Activated T-cell treated with anti-CD3 and anti-CD28 coated beads, Interleukin-2, amount 50 U/mL, for 24 hours (primary cell): ENCODE measurements around the gene DEFB119.
"Not testable (repeated sequence)": the region's sequence is repeated elsewhere in the genome, so short reads cannot be mapped to it uniquely, and the experiment has no call there.

ENCODE experiments used
- DNase-seq: peaks from one replicate; pipeline ENCODE4 v3.0.0-alpha.2; 2020
- H3K27ac Mint-ChIP-seq: 2 replicates; pipeline ENCODE4 v1.8.0; 2020; ENCODE audit warnings: mild to moderate bottlenecking, mixed read lengths
- H3K27me3 Mint-ChIP-seq: 2 replicates; pipeline ENCODE4 v1.8.0; 2020; ENCODE audit warnings: mixed read lengths
- H3K36me3 Mint-ChIP-seq: 2 replicates; pipeline ENCODE4 v1.8.0; 2020; ENCODE audit warnings: low read depth, mixed read lengths
- H3K4me1 Mint-ChIP-seq: 2 replicates; pipeline ENCODE4 v1.8.0; 2020; ENCODE audit warnings: low read depth, mixed read lengths
- H3K4me3 Mint-ChIP-seq: 2 replicates; pipeline ENCODE4 v1.8.0; 2020; ENCODE audit warnings: mild to moderate bottlenecking, moderate library complexity, mixed read lengths
- H3K9me3 Mint-ChIP-seq: 2 replicates; pipeline ENCODE4 v1.8.0; 2020; ENCODE audit warnings: mixed read lengths

DEFB119 gene

GRCh38 chr20:31390490-31390889 lies at the start of gene DEFB119:
Gene DEFB119 (minus strand): TSS chr20:31390590. CDS start chr20:31390483, 107 bp downstream.
- no peaks in the 10 kb centered on the region for H3K9me3 Mint-ChIP-seq
- H3K36me3 Mint-ChIP-seq: no peaks in the 10 kb centered on the region
- no peak within 1 kb of the TSS for H3K27ac Mint-ChIP-seq
- no peaks in the 10 kb centered on the region for H3K4me1 Mint-ChIP-seq
- H3K27me3 Mint-ChIP-seq: peaks cover 26% of the 10 kb centered on the region
- H3K4me3 Mint-ChIP-seq: no peak within 1 kb of the TSS
- no peak for DNase-seq

- Mint-ChIP-seq H3K4me1 (no peaks in the 10 kb centered on the region), H3K9me3 (no peaks in the 10 kb centered on the region), H3K36me3 (no peaks in the 10 kb centered on the region), H3K4me3 (no peak overlapping the region), H3K27me3 (peaks cover 26% of the 10 kb centered on the region), H3K27ac (no peak overlapping the region)
- no peak for DNase-seq
Measured at GRCh38 chr20:31430568-31431115, 40.3 kb upstream of the DEFB119 start.

- H3K27me3 Mint-ChIP-seq: peaks cover 19% of the 10 kb centered on the region
Measured at GRCh38 chr20:31427576-31427975, 37.2 kb upstream of the DEFB119 start.

GRCh38 chr20:31426891-31427551 lies 36.6 kb upstream of the DEFB119 start:
- H3K27me3 Mint-ChIP-seq: peaks cover 17% of the 10 kb centered on the region
- H3K36me3 Mint-ChIP-seq, H3K9me3 Mint-ChIP-seq, H3K4me3 Mint-ChIP-seq, H3K4me1 Mint-ChIP-seq, DNase-seq, H3K27ac Mint-ChIP-seq: not testable (repeated sequence)

More at GRCh38 chr20:31427576-31427975, 37.2 kb upstream of the DEFB119 start:
- H3K4me1 Mint-ChIP-seq, H3K27ac Mint-ChIP-seq, H3K36me3 Mint-ChIP-seq, H3K4me3 Mint-ChIP-seq, DNase-seq, H3K9me3 Mint-ChIP-seq: not testable (repeated sequence)

- H3K4me3 Mint-ChIP-seq: no peak overlapping the region
- DNase-seq: no peak
- no peak overlapping the region for H3K27ac Mint-ChIP-seq
- H3K9me3 Mint-ChIP-seq: no peaks in the 10 kb centered on the region
- no peaks in the 10 kb centered on the region for H3K36me3 Mint-ChIP-seq
- H3K4me1 Mint-ChIP-seq: no peaks in the 10 kb centered on the region
- H3K27me3 Mint-ChIP-seq: peaks cover 11% of the 10 kb centered on the region
Measured at GRCh38 chr20:31425797-31426196, 35.4 kb upstream of the DEFB119 start.

- H3K27me3 Mint-ChIP-seq: peaks cover 8% of the 10 kb centered on the region
- H3K4me3 Mint-ChIP-seq: no peak overlapping the region
Measured at GRCh38 chr20:31418307-31418706, 27.9 kb upstream of the DEFB119 start.

GRCh38 chr20:31415653-31416052 lies 25.3 kb upstream of the DEFB119 start:
- Mint-ChIP-seq H3K4me1 (no peaks in the 10 kb centered on the region), H3K9me3 (no peaks in the 10 kb centered on the region), H3K4me3 (no peak overlapping the region), H3K27me3 (peaks cover 8% of the 10 kb centered on the region), H3K36me3 (no peaks in the 10 kb centered on the region), H3K27ac (no peak overlapping the region)
- no peak for DNase-seq

More at GRCh38 chr20:31418307-31418706, 27.9 kb upstream of the DEFB119 start:
- no peaks in the 10 kb centered on the region for H3K9me3 Mint-ChIP-seq
- no peak for DNase-seq
- H3K36me3 Mint-ChIP-seq: no peaks in the 10 kb centered on the region
- no peak overlapping the region for H3K27ac Mint-ChIP-seq
- H3K4me1 Mint-ChIP-seq: no peaks in the 10 kb centered on the region

GRCh38 chr20:31414381-31414780 lies 24.0 kb upstream of the DEFB119 start:
- no peaks in the 10 kb centered on the region for H3K36me3 Mint-ChIP-seq
- peaks cover 5% of the 10 kb centered on the region for H3K27me3 Mint-ChIP-seq
- no peak for DNase-seq
- H3K4me1 Mint-ChIP-seq: no peaks in the 10 kb centered on the region
- no peak overlapping the region for H3K4me3 Mint-ChIP-seq
- no peak overlapping the region for H3K27ac Mint-ChIP-seq
- no peaks in the 10 kb centered on the region for H3K9me3 Mint-ChIP-seq

GRCh38 chr20:31410011-31410410 lies 19.6 kb upstream of the DEFB119 start:
- DNase-seq: no peak
- Mint-ChIP-seq H3K27ac (no peak overlapping the region), H3K27me3 (peaks cover 4% of the 10 kb centered on the region), H3K9me3 (no peaks in the 10 kb centered on the region), H3K4me1 (no peaks in the 10 kb centered on the region), H3K36me3 (no peaks in the 10 kb centered on the region), H3K4me3 (no peak overlapping the region)

- H3K36me3 Mint-ChIP-seq: no peaks in the 10 kb centered on the region
- H3K4me1 Mint-ChIP-seq: no peaks in the 10 kb centered on the region
- no peak within 1 kb of the TSS for H3K27ac Mint-ChIP-seq
- H3K4me3 Mint-ChIP-seq: no peak within 1 kb of the TSS
- no peaks in the 10 kb centered on the region for H3K9me3 Mint-ChIP-seq
- DNase-seq: no peak
- peaks cover 4% of the 10 kb centered on the region for H3K27me3 Mint-ChIP-seq
Measured at GRCh38 chr20:31406115-31406514, 15.7 kb upstream of the DEFB119 start, which contains the start of gene DEFB121. Gene DEFB121 (minus strand): TSS chr20:31406215. CDS start chr20:31406152, 63 bp downstream.

GRCh38 chr20:31403886-31404285 lies 13.5 kb upstream of the DEFB119 start:
- Mint-ChIP-seq H3K4me3 (no peak overlapping the region), H3K4me1 (no peaks in the 10 kb centered on the region), H3K27me3 (peaks cover 4% of the 10 kb centered on the region), H3K36me3 (no peaks in the 10 kb centered on the region), H3K9me3 (no peaks in the 10 kb centered on the region), H3K27ac (no peak overlapping the region)
- DNase-seq: no peak

GRCh38 chr20:31394900-31395299 lies 4.5 kb upstream of the DEFB119 start:
- Mint-ChIP-seq H3K4me3 (no peak overlapping the region), H3K4me1 (no peaks in the 10 kb centered on the region), H3K27me3 (peaks cover 11% of the 10 kb centered on the region), H3K36me3 (no peaks in the 10 kb centered on the region), H3K27ac (no peak overlapping the region), H3K9me3 (no peaks in the 10 kb centered on the region)
- no peak for DNase-seq

- Mint-ChIP-seq H3K4me3 (no peak overlapping the region), H3K27ac (no peak overlapping the region), H3K4me1 (no peaks in the 10 kb centered on the region), H3K27me3 (peaks cover 27% of the 10 kb centered on the region), H3K36me3 (no peaks in the 10 kb centered on the region), H3K9me3 (no peaks in the 10 kb centered on the region)
- no peak for DNase-seq
Measured at GRCh38 chr20:31392836-31393235, 2.4 kb upstream of the DEFB119 start.

- Mint-ChIP-seq H3K27me3 (no peaks in the 10 kb centered on the region), H3K9me3 (peaks cover 2% of the 10 kb centered on the region), H3K36me3 (no peaks in the 10 kb centered on the region)
Measured at GRCh38 chr20:31374346-31374745, 16.0 kb downstream of the DEFB119 start.

GRCh38 chr20:31368301-31368700 lies 22.1 kb downstream of the DEFB119 start, which contains the start of gene DEFB118:
Gene DEFB118 (plus strand): TSS chr20:31368601. CDS start chr20:31368651, 50 bp downstream.
- Mint-ChIP-seq H3K4me3 (no peak within 1 kb of the TSS), H3K9me3 (peaks cover 5% of the 10 kb centered on the region), H3K27me3 (no peaks in the 10 kb centered on the region), H3K36me3 (no peaks in the 10 kb centered on the region), H3K4me1 (no peaks in the 10 kb centered on the region), H3K27ac (no peak within 1 kb of the TSS)
- no peak for DNase-seq

More at GRCh38 chr20:31374346-31374745, 16.0 kb downstream of the DEFB119 start:
- no peak overlapping the region for H3K4me3 Mint-ChIP-seq
- no peaks in the 10 kb centered on the region for H3K4me1 Mint-ChIP-seq
- no peak overlapping the region for H3K27ac Mint-ChIP-seq
- no peak for DNase-seq
